Left lung (tissue), 10 donors: ENCODE data around the gene PRKG1. TPM values are rescaled to one million over a fixed set of nuclear protein-coding genes. Genes with fewer than 3 reads are reported as not detected.
A peak's percentile ranks its signal among the peaks of the same experiment; 100 is the strongest.

Experiments
- ATAC-seq: fragments of 200-7000 bp; cut with Tn5 transposase; one replicate; pipeline ENCODE4 v1.9.1; 2020; ENCODE audit warnings: moderate library complexity
- DNase-seq, 4 donors: peaks; one replicate each; pipeline ENCODE4 v3.0.0-alpha.2; 2013 to 2020
- H3K27ac ChIP-seq, 2 donors: fragments of 200-600 bp; sonication (generic) in 1 of 2; one replicate each; pipeline versions ENCODE4 v1.5.0 to v1.8.0; 2020 to 2021
- H3K27me3 ChIP-seq, 2 donors: fragments of 200-600 bp; sonication (generic) in 1 of 2; one replicate each; pipeline versions ENCODE4 v1.5.0 to v1.8.0; 2020 to 2021
- H3K36me3 ChIP-seq, 2 donors: fragments of 200-600 bp; sonication (generic) in 1 of 2; one replicate each; pipeline versions ENCODE4 v1.5.0 to v1.8.0; 2020 to 2021
- H3K4me1 ChIP-seq, 2 donors: fragments of 200-600 bp; one replicate each; pipeline ENCODE4 v1.8.0; 2021
- H3K4me3 ChIP-seq, 2 donors: fragments of 200-600 bp; sonication (generic) in 1 of 2; one replicate each; pipeline versions ENCODE4 v1.5.0 to v1.8.0; 2020 to 2021; ENCODE audit warnings: mild to moderate bottlenecking in 1 of 2
- H3K9me3 ChIP-seq, 2 donors: fragments of 200-600 bp; sonication (generic) in 1 of 2; one replicate each; pipeline versions ENCODE4 v1.5.0 to v1.8.0; 2020 to 2021
- CTCF ChIP-seq, 2 donors: fragments of 200-600 bp; sonication (generic) in 1 of 2; IDR thresholded peaks; one replicate each; pipeline versions ENCODE4 v1.5.0 to v1.8.0; 2021; ENCODE audit warnings: antibody characterized with exemption in 2 of 2
- intact Hi-C, 2 donors: fragments of 100-400 bp; cut with DNase I; formaldehyde crosslinking; loops; one replicate each; pipeline versions ENCODE4 v1.11.2 to v1.14.2; 2022
- polyA plus RNA-seq, 6 donors: library from polyadenylated mRNA; unstranded; fragments of 120-200 nt; gene quantifications; one replicate each; pipeline ENCODE4 v1.2.1, GENCODE V29; 2013; ENCODE audit not compliant: insufficient read length in 6 of 6
- total RNA-seq, 2 donors: library from RNA; stranded (reverse); fragmentation: NEBNext Ultra II Directional; extraction: Animal tissue kit (Norgen Biotek cat#: 25700); gene quantifications; one replicate each; pipeline ENCODE4 v1.2.1, GENCODE V29; 2021
- donor health status: DM: no; HTN: yes; CAD: no.
- donor health status: DM: no; HTN: no; CAD: no.

Gene PRKG1
- total and polyA plus RNA-seq, 8 donors, result 15.6 to 29.0 (median 17.8) TPM

- H3K4me1 ChIP-seq, result peaks cover 6 to 10% of the 10 kb centered on the region in 2 donors
- no peaks in the 10 kb centered on the region for H3K27me3 ChIP-seq
- ATAC-seq (no peak), DNase-seq (no peak)
- no peaks in the 10 kb centered on the region for H3K9me3 ChIP-seq
- intact Hi-C loops, result no loop called here
- H3K27ac ChIP-seq, result no peak overlapping the region
- H3K36me3 ChIP-seq, result no peaks in the 10 kb centered on the region
- H3K4me3 ChIP-seq, result no peak overlapping the region
- no peak for TF ChIP-seq CTCF (IDR thresholded peaks at IDR 0.05)
Measured at GRCh38 chr10:51399840-51400239, 325.6 kb downstream of the PRKG1 start.

GRCh38 chr10:51400392-51401096 lies 326.3 kb downstream of the PRKG1 start:
- Histone ChIP-seq H3K4me3 (no peak overlapping the region), H3K9me3 (no peaks in the 10 kb centered on the region), H3K4me1 (peaks cover 6 to 10% of the 10 kb centered on the region in 2 donors), H3K27me3 (no peaks in the 10 kb centered on the region), H3K36me3 (no peaks in the 10 kb centered on the region), H3K27ac (no peak overlapping the region)
- ATAC-seq (peak; percentile 63), DNase-seq (peak in 1 of 4 donors; percentile 19)
- intact Hi-C loops, result no loop called here
- no peak for TF ChIP-seq CTCF (IDR thresholded peaks at IDR 0.05)

GRCh38 chr10:51403521-51403920 lies 329.2 kb downstream of the PRKG1 start:
- DNase-seq (no peak), ATAC-seq (no peak)
- no peaks in the 10 kb centered on the region for H3K4me1 ChIP-seq
- intact Hi-C loops, result no loop called here
- no peak overlapping the region for H3K27ac ChIP-seq
- H3K27me3 ChIP-seq, result no peaks in the 10 kb centered on the region
- H3K9me3 ChIP-seq, result no peaks in the 10 kb centered on the region
- TF ChIP-seq CTCF (IDR thresholded peaks at IDR 0.05), result no peak
- H3K36me3 ChIP-seq, result no peaks in the 10 kb centered on the region
- H3K4me3 ChIP-seq, result no peak overlapping the region

- H3K4me3 ChIP-seq, result no peak overlapping the region
- H3K27me3 ChIP-seq, result no peaks in the 10 kb centered on the region
- DNase-seq (no peak), ATAC-seq (peak; percentile 14)
- no peaks in the 10 kb centered on the region for H3K9me3 ChIP-seq
- TF ChIP-seq CTCF (IDR thresholded peaks at IDR 0.05), result no peak
- H3K4me1 ChIP-seq, result no peaks in the 10 kb centered on the region
- H3K27ac ChIP-seq, result peak overlapping the region; percentile 5 to 26
- H3K36me3 ChIP-seq, result no peaks in the 10 kb centered on the region
- intact Hi-C loops, result no loop called here
Measured at GRCh38 chr10:51405580-51406351, 331.5 kb downstream of the PRKG1 start.

GRCh38 chr10:51406581-51406980 lies 332.3 kb downstream of the PRKG1 start:
- Histone ChIP-seq H3K27ac (peak overlapping the region in 1 of 2 donors; percentile 5), H3K9me3 (no peaks in the 10 kb centered on the region), H3K4me3 (no peak overlapping the region), H3K27me3 (no peaks in the 10 kb centered on the region), H3K4me1 (no peaks in the 10 kb centered on the region), H3K36me3 (no peaks in the 10 kb centered on the region)
- ATAC-seq, result no peak
- TF ChIP-seq CTCF (IDR thresholded peaks at IDR 0.05), result no peak
- DNase-seq, result no peak
- intact Hi-C loops, result no loop called here
